Activated naive CD4-positive, alpha-beta T cell treated with anti-CD3 and anti-CD28 coated beads, Interleukin-2, amount 50 U/mL, for 72 hours (primary cell): ENCODE measurements around the gene NTM. TPM values are rescaled to one million over a fixed set of nuclear protein-coding genes. Genes with fewer than 3 reads are reported as not detected.

Experiments
- ATAC-seq, 2 donors: fragments of 150-1000 bp; cut with Tn5 transposase; 2 replicates each; pipeline ENCODE4 v1.10.0; 2021; ENCODE audit warnings: mild to moderate bottlenecking in 2 of 2, moderate library complexity in 2 of 2
- DNase-seq, 2 donors: peaks; one replicate each; pipeline ENCODE4 v3.0.0; 2021 to 2022; ENCODE audit warnings: low spot score in 2 of 2
- H3K27ac Mint-ChIP-seq, 2 donors: one replicate each; pipeline ENCODE4 v1.8.0; 2022; ENCODE audit warnings: mild to moderate bottlenecking in 2 of 2, mixed read lengths in 2 of 2
- H3K36me3 Mint-ChIP-seq, 2 donors: one replicate each; pipeline ENCODE4 v1.8.0; 2022; ENCODE audit warnings: mixed read lengths in 2 of 2
- H3K9me3 Mint-ChIP-seq, 2 donors: one replicate each; pipeline ENCODE4 v1.8.0; 2022; ENCODE audit warnings: mixed read lengths in 2 of 2
- total RNA-seq, 2 donors: library from RNA; stranded (reverse); gene quantifications; one replicate each; pipeline ENCODE4 v1.2.3, GENCODE V29; 2022

Gene NTM
- total RNA-seq, 2 donors from 2014 or later = not detected

- ATAC-seq = no peak
- no peaks in the 10 kb centered on the region for H3K36me3 Mint-ChIP-seq
These were observed 964.4 kb downstream of the NTM start for GRCh38 chr11:132334769-132335280.

DNA sequence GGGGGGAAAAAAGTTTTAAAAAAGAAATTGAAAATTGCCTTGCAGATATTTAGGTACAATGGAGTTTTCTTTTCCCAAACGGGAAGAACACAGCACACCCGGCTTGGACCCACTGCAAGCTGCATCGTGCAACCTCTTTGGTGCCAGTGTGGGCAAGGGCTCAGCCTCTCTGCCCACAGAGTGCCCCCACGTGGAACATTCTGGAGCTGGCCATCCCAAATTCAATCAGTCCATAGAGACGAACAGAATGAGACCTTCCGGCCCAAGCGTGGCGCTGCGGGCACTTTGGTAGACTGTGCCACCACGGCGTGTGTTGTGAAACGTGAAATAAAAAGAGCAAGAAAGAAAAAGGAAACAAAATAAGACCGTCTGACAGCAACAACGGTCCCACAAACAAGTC is 964.9 kb downstream of the NTM start:
- Mint-ChIP-seq H3K9me3 (peaks cover 4 to 22% of the 10 kb centered on the region in 2 donors), H3K27ac (no peak overlapping the region), H3K36me3 (no peaks in the 10 kb centered on the region)
- ATAC-seq = no peak
- DNase-seq = no peak

More at GRCh38 chr11:132334769-132335280, 964.4 kb downstream of the NTM start:
- DNase-seq = no peak
- Mint-ChIP-seq H3K9me3 (peaks cover 4 to 25% of the 10 kb centered on the region in 2 donors), H3K27ac (no peak overlapping the region)

- DNase-seq (no peak), ATAC-seq (no peak)
- peak overlapping the region in 1 of 2 donors; percentile 55 for H3K27ac Mint-ChIP-seq
- peaks cover 0 to 7% of the 10 kb centered on the region in 2 donors for H3K9me3 Mint-ChIP-seq
- H3K36me3 Mint-ChIP-seq = no peaks in the 10 kb centered on the region
These were observed 966.5 kb downstream of the NTM start for GRCh38 chr11:132336781-132337535.

- DNase-seq (no peak), ATAC-seq (no peak)
- H3K27ac Mint-ChIP-seq = no peak overlapping the region
- H3K9me3 Mint-ChIP-seq = peaks cover 3 to 11% of the 10 kb centered on the region in 2 donors
- H3K36me3 Mint-ChIP-seq = no peaks in the 10 kb centered on the region
These were observed 967.5 kb downstream of the NTM start for GRCh38 chr11:132337819-132338416.

- no peaks in the 10 kb centered on the region for H3K36me3 Mint-ChIP-seq
- H3K9me3 Mint-ChIP-seq = peaks cover 4 to 14% of the 10 kb centered on the region in 2 donors
- no peak for ATAC-seq
- no peak overlapping the region for H3K27ac Mint-ChIP-seq
- no peak for DNase-seq
These were observed 972.0 kb downstream of the NTM start for GRCh38 chr11:132342408-132342807.

DNA sequence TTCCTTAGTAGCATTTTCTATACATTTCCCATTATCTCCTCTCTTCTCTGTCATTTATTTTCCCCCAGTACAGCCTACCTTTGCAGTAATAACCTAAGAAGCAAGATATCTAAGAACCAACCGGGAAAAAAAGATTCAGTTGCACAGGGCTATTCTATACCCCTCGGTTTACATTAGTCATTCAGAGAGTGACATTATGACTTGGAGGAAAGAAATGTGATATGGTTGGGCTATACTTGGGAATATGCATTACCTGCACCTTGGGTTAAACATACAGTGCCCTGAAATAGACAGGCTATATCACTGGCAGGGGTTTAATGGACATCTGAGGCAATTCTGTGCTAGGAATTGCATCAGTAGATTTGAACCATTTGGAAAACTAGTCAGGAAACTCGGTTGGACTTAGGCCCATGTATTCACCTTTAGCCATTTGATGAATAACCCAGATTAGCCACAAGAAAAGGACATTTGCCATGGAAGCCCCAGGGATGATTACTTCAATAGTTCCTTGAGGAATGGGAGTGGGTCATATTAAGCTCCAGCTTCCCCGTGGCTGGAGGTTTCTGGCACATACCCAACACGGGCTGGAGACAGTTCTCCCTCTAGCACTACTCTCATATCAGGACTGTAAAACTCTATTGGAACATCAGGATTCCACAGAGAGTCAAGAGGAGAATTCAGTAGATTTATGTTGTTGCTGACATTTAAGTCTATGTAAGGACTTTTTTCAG is 973.2 kb downstream of the NTM start:
- peak in 1 of 2 donors; percentile 28 for ATAC-seq

GRCh38 chr11:132346558-132347148 is 976.2 kb downstream of the NTM start:
- Mint-ChIP-seq H3K9me3 (peaks cover 9 to 18% of the 10 kb centered on the region in 2 donors), H3K27ac (no peak overlapping the region), H3K36me3 (no peaks in the 10 kb centered on the region)
- ATAC-seq = no peak
- no peak for DNase-seq

More for the DNA sequence above, 973.2 kb downstream of the NTM start:
- no peak for DNase-seq
- H3K9me3 Mint-ChIP-seq = peaks cover 9 to 18% of the 10 kb centered on the region in 2 donors
- no peaks in the 10 kb centered on the region for H3K36me3 Mint-ChIP-seq
- no peak overlapping the region for H3K27ac Mint-ChIP-seq

- ATAC-seq (no peak), DNase-seq (no peak)
- peaks cover 9 to 18% of the 10 kb centered on the region in 2 donors for H3K9me3 Mint-ChIP-seq
- no peaks in the 10 kb centered on the region for H3K36me3 Mint-ChIP-seq
- no peak overlapping the region for H3K27ac Mint-ChIP-seq
These were observed 977.0 kb downstream of the NTM start for GRCh38 chr11:132347156-132348090.

DNA sequence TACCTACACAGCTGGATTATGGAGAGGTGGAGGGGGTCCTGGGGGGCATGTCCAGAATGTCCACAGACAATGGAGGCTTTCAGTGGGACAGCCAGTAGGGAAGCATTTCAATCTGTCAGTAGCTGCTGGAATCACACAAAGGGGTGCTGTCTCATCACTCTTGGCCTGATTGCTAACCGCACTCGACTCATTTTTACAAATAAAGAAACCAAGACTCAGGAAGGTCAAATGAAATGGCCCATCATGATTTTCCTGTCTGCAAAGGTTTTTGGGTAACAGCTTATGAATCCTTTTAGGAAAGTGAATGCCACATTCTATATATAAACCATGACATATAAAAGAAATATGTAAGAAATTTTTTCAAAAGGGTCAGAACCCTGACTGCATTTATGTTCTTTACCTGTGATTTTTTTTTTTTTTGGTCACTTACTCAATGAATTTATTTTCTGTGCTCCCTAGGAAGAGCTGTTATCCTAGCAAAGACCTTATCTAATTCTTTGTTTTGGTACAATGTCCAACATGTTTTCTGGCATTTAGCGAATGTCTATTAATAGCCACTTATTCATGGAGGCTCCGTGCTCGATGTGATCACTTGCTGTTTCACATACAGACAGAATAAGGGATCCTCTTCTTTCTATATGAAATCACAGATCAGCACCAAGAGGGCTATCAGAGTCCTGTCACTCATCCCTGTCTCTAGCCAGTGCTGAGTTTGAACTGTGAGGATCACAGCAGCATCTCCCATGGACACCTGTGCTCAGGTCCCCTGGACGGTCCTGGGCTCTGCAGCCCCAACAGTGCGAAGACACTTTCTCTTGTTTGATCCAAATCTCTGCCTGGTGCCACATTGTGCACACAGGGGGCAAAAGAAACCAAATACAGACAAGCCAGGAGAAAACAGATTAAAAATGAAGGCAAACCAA is 979.7 kb downstream of the NTM start:
- ATAC-seq = no peak
- Mint-ChIP-seq H3K36me3 (no peaks in the 10 kb centered on the region), H3K9me3 (peaks cover 5 to 10% of the 10 kb centered on the region in 2 donors), H3K27ac (no peak overlapping the region)
- no peak for DNase-seq

- H3K36me3 Mint-ChIP-seq = no peaks in the 10 kb centered on the region
- H3K9me3 Mint-ChIP-seq = peaks cover 5 to 9% of the 10 kb centered on the region in 2 donors
- no peak overlapping the region for H3K27ac Mint-ChIP-seq
- no peak for DNase-seq
- no peak for ATAC-seq
These were observed 980.6 kb downstream of the NTM start for GRCh38 chr11:132351050-132351449.

DNA sequence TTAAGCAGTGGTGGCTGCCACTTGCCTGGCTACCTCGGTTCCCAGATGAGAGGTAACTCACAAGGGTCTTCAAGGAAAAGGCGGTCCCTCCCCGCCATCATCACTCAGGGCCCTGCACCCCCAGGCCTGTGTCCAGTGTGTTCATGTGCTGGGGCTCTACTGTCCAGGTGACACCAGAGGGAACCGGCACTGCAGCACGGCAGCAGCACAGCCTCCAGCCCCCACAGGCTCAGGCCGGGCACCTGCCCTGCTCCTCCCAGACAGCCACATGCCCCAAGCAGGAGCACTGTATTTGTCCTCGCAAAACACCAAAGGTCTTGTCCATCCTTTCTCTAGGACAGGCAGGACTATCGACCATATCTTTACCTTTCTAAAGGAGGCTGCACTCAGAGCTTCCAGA is 982.1 kb downstream of the NTM start:
- DNase-seq (no peak), ATAC-seq (no peak)
- Mint-ChIP-seq H3K27ac (no peak overlapping the region), H3K9me3 (peaks cover 5 to 9% of the 10 kb centered on the region in 2 donors), H3K36me3 (no peaks in the 10 kb centered on the region)

GRCh38 chr11:132353255-132353654 is 982.8 kb downstream of the NTM start:
- H3K9me3 Mint-ChIP-seq = peaks cover 0 to 5% of the 10 kb centered on the region in 2 donors

DNA sequence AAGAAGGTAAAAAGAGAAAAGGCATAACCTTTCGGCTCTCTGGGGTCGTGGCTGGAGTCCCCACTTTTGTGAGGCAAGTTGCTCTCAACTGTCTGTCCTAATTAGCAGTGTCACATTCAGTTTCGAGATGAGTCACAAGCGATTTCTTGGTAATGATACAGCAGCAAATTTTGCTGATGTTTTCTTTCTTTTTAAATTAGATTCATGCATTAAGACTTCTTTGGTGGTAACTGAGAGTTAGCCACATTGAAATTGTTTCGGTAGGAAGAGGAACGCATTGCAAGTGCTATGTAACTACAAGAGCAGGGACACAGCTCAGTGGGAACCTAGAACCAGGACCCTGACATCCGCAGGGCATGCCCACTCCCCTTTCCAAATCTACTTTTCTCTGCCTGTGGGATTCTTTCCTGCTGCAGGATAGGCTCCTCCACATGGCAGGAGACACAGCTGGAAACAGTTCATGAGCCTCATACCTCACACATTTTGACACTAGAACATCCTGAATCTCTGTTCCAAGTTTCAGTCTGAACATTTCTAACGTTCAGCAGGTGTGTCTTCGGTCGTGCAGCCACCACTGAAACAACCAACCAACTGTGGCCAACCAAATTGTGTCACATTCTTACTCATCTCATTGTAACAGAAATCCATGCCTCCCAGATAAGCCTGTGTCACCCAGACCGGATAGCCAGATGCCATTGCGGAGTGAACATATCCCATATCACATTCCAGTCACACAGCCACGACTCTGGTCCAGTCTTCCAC is 987.6 kb downstream of the NTM start:
- H3K36me3 Mint-ChIP-seq = peaks cover 0 to 3% of the 10 kb centered on the region in 2 donors
- H3K27ac Mint-ChIP-seq = no peak overlapping the region
- H3K9me3 Mint-ChIP-seq = peaks cover 0 to 8% of the 10 kb centered on the region in 2 donors
- ATAC-seq (no peak), DNase-seq (no peak)

More at GRCh38 chr11:132353255-132353654, 982.8 kb downstream of the NTM start:
- DNase-seq (no peak), ATAC-seq (no peak)
- Mint-ChIP-seq H3K36me3 (no peaks in the 10 kb centered on the region), H3K27ac (no peak overlapping the region)

- Mint-ChIP-seq H3K36me3 (peaks cover 0 to 7% of the 10 kb centered on the region in 2 donors), H3K27ac (no peak overlapping the region), H3K9me3 (peaks cover 2 to 12% of the 10 kb centered on the region in 2 donors)
- DNase-seq (no peak), ATAC-seq (no peak)
These were observed 988.1 kb downstream of the NTM start for GRCh38 chr11:132358573-132358953.
